Islet precursor cell (in vitro differentiated cells): Measurements from ENCODE around the gene ST3GAL4.

Experiments
- DNase-seq: peaks from one replicate; pipeline ENCODE4 v3.0.0-alpha.2; 2018

ST3GAL4 gene

GRCh38 chr11:126430581-126431335 is 75.3 kb downstream of the ST3GAL4 start:
- no peak for DNase-seq

DNA sequence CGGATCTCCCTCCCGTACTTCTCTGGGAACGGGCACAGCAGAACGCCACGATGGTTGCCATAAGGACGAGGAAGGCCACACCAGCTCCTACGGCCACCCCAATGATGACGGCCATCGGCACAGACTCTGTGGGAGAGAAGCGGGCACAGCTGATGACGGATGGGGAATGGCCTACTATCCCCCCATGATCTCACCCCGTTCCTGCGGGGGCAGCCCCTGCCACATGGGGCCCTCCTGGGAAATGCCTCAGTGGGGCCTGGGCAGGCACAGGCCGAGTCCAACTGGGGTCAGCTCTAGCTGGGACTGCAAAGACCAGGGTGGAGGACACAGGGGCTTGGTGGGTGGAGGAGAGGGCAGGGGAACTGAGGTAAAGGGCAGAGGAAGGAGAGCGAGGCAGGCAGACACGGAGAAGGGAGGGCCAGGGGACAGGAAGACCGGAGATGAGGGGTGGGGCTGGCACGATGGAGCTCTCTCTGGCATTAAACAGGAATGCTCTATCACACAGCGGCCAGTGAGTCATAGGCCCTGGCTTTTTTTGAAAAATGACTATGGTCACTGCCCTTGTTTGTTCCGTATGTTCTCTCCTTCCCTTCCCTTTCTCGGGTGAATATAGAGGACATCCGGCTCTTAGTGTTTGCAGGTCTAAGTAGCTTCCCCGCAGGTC is 76.0 kb downstream of the ST3GAL4 start:
- DNase-seq, result peak; percentile 79

- no peak for DNase-seq
Observed at GRCh38 chr11:126432065-126432461, 76.6 kb downstream of the ST3GAL4 start.

DNA sequence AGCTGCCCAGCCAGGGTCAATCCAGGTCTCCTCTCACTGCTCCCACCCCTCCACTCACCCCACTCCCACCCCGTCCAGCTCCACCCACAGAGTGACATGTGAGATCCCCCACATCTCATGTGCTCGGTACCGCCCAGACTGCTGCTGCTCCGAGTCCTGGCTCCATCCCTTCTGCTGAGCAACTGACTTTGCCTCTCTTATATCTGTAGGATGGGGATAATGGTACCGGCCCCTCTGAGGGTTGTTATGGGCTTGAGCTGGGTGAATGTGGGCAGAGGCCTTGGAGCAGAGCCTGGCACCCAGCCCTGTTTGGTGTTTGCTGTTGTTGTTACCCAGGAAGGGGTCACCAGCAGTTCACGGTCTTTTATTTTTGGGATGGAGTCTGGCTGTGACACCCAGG is 77.0 kb downstream of the ST3GAL4 start:
- DNase-seq, result no peak

GRCh38 chr11:126433244-126433846 is 77.9 kb downstream of the ST3GAL4 start:
- no peak for DNase-seq

- DNase-seq, result no peak
Observed at GRCh38 chr11:126433989-126434949, 78.8 kb downstream of the ST3GAL4 start.

DNA sequence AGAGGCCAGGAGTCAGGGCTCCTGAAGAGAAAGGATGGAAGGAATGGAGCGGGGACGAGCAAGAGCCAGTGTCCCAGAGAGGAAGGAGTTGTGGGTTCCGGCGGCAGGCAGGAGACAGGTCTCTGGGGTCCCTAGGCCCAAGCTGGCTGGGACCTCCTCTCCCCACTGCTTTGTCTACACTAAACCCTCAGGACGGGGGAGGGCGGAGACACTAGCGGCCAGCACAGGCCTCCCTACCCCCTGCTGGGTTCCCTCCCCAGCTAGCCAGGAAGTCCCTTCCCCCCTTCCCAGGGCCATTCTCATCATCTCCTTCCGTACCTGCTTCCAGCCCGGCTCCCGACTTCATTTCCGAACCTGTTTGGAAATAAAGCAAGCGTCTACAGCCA is 79.5 kb downstream of the ST3GAL4 start:
- no peak for DNase-seq

DNA sequence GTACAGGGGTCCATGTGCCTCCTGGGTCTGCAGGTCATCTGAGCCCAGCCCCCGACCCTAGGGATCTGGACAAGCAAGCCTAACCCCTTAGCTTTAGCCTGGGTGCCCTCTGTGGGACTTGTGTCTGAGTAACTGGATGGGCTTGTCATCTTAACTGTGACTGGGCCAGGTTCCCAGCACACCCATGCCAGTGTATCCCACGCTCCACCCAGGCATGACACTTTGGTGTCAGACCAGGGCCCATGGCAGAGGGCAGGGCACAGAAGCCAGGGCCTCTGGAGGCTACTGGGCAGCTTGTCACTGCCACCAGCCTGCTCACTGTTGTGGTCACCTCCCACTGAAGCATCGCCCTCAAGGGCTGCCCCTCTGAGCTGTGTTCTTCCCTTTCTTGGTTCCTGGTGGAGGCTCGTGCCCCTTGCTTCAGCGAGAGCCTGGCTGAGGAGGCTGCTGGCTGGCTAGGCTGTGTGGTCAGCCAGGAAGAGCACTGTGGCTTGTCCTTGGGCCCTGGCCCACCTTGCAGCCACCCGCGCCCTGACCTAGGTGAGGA is 80.8 kb downstream of the ST3GAL4 start:
- DNase-seq, result no peak

DNA sequence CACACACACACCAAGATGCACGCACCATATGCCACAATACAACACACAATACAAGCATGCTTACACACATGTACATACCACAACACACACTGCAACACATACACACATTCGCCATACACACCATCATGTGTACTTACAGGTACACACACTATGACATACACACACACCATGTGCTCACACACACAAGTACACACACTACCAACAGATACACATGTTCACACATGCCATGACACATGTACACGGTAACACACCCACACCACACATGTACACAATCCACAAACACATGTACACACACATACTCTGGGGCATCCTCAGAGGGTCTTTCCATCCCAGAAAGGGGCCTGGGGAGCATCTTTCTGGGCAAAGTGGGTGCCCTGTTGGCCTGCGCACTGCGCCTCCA is 82.2 kb downstream of the ST3GAL4 start:
- DNase-seq, result no peak

DNA sequence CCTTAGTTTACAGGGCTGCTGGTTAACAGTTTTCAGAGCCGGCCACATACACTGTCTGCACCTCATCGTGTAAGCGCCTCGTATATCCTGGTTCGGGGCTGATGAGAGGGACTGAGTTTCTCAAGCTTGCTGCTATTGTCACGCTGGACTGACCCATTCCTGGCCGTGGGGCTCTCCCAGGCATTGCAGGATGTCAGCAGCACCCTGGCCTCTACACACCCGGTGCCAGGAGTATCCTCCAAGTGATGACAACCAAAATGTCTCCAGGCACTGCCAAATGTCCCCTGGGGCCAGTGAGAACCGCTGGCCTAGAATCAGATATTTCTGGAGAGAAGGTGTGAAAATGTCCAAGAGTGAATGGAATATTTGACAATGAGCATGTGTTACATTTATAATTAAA is 82.8 kb downstream of the ST3GAL4 start:
- DNase-seq, result no peak

GRCh38 chr11:126438691-126439090 is 83.2 kb downstream of the ST3GAL4 start:
- no peak for DNase-seq

DNA sequence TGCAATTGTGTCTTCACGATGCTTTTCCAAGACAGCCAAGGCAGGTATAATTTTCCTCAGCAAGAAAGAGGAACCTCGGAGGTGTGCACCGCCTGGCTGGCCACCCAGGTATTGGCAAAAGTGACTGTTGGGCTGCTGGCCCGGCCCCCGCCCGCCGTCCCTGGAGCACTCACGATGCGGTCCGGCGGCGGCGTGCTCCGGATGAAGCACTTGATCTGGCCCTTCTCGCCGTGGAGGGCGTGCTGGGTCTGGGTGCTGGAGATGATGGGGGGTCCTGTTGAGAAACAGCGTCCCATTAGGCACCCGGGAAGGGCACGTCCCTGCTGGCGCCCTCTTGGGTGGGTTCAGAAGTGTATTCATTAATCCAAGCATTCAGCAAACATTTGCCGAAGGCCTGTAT is 84.8 kb downstream of the ST3GAL4 start:
- no peak for DNase-seq

- DNase-seq, result peak; percentile 95
Observed at GRCh38 chr11:126440792-126441514, 85.5 kb downstream of the ST3GAL4 start.

DNA sequence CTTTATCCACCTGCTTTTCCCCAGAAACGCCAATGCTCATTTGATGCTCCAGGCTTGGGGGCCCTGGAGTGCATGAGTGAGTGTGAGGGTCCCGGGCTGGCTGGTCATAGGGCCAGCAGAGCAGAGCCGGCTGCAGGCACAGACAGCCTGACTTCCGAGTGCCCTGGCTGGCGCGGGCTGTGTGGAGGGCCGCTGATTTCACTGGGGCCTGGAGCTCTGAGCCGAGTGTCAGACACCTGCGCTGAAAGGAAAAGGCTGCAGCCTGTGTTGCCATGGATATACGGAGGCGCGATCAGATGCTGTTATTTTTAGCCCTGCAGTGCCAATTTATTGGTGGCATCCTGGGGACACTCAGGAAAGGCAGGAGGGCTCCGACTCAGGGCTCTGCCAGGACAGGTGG is 87.6 kb downstream of the ST3GAL4 start:
- DNase-seq, result no peak

GRCh38 chr11:126444072-126444471 is 88.6 kb downstream of the ST3GAL4 start:
- DNase-seq, result no peak

DNA sequence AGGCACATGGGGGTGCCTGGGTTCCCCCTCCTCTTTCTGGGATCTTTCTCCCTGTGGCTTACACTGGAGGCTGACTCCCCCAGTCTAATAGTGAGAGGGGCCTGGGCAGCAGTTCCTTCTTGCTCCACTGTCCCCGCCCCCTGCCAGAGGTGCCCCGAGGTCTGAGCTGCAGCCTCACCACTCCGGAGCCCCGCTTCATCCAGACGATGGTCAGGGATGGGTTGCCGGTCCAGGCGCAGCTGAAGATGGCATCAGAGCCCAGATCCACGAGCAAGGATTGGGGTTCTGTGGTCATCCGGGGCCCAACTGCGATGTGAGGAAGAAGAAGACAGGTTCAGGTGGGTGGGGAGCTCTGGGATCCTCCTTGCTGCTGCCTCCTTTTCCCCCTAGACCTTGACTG is 91.1 kb downstream of the ST3GAL4 start:
- no peak for DNase-seq

DNA sequence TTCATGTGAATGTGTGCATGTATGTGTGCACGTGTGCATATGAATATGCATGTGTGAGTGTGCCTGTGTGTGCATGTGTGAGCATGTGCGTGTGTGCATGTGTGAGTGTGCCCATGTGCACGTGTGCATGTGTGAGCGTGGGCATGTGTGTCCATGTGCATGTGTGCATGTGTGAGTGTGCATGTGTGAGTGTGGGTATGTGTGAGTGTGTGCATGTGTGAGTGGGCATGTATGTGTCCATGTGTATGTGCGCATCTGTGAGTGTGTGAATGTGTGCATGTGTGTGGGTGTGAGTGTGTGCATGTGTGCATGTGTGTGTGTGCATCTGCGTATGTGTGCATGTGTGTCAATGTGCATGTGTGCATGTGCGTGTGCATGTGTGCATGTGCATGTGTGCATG is 94.7 kb downstream of the ST3GAL4 start:
- DNase-seq, result no peak

DNA sequence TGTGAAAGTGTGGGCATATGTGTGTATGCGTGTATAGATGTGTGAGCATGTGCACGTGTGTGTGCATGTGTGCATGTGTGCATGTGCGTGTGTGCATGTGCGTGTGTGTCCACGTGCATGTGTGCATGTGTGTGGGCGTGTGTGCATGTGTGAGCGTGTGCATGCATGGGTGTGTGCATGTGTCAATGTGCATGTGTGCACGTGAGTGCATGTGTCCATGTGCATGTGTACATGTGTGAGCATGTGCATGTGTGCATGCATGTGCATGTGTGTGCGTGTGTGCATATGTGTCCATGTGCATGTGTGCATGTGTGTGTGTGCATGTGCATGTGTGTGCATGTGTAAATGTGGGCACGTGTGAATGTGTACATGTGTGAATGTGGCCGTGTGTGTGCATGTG is 95.3 kb downstream of the ST3GAL4 start:
- no peak for DNase-seq

- DNase-seq, result no peak
Observed at GRCh38 chr11:126451211-126451802, 95.8 kb downstream of the ST3GAL4 start.

- DNase-seq, result no peak
Observed at GRCh38 chr11:126452241-126453101, 97.0 kb downstream of the ST3GAL4 start.

- no peak for DNase-seq
Observed at GRCh38 chr11:126456089-126456488, 100.6 kb downstream of the ST3GAL4 start.
